ENCODE results near the gene NOTUM. TPM values are rescaled to one million over a fixed set of nuclear protein-coding genes. Genes with fewer than 3 reads are reported as not detected.

Gene NOTUM
- total RNA-seq, 4 donors from 2014 or later = 0.83 TPM; not detected in 3

DNA sequence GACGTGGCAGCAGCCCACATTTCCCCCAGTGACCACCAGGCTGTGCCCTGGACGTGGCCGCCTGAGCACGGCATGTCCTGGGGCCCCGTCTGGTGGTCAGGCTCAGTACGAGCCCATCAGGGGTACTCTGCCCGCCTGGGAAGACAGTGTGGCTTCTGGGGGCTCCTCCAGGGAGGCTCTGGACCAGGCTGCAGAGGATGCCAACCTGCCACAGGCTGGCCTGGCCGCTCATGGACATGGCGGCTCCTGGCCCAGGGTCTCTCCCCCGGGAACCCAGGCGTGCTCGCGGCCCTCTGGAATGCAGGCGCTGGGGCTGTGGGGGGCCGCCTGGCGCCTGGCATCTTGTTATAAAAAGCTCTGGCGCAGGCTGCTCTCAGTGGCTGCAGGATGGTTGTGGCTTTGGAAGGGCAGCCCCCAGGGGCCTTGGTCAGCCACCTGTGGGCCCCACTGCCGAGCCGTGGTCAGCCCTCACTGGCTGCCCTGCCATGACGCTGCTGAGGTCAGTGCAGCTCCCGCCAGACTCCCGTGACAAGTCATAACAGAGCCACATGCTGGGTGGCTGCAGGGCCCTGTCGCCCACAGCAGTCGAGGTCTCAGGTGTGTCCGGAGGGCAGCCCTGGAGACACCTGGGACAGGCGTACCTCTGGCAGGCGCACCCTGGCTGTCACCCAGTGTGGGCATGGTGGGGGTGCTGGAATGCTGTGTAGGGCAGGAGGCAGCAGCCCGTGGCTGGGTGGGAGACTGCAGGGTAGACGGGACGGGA lies 46.7 kb upstream of the NOTUM start:
- peaks cover 27 to 43% (median 38%) of the 10 kb centered on the region in 4 donors for H3K4me1 ChIP-seq

DNA sequence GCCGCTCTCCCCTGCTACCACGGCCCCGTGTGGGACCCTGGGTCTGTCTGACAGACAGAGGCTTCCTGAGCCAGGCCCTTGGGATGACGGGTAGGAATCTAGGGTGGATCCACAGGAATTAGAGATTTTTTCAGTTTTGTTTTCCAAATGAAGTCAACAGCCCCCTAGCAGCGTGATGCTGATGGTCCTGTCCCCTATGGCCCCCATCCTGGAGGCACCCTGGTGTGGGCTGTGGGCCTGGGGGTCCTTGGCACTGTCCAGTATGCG lies 46.2 kb upstream of the NOTUM start:
- DNase-seq (ENCODE audit: extremely low spot score) = no peak
- H3K36me3 ChIP-seq = peaks cover 0 to 31% (median 17%) of the 10 kb centered on the region in 4 donors
- no peaks in the 10 kb centered on the region for H3K27me3 ChIP-seq
- H3K4me1 ChIP-seq = peaks cover 28 to 43% (median 38%) of the 10 kb centered on the region in 4 donors
- 91% methylated on average over 6 of the region's 6 CpGs for WGBS
- H3K9me3 ChIP-seq = no peaks in the 10 kb centered on the region
- TF ChIP-seq, protein P1, sequence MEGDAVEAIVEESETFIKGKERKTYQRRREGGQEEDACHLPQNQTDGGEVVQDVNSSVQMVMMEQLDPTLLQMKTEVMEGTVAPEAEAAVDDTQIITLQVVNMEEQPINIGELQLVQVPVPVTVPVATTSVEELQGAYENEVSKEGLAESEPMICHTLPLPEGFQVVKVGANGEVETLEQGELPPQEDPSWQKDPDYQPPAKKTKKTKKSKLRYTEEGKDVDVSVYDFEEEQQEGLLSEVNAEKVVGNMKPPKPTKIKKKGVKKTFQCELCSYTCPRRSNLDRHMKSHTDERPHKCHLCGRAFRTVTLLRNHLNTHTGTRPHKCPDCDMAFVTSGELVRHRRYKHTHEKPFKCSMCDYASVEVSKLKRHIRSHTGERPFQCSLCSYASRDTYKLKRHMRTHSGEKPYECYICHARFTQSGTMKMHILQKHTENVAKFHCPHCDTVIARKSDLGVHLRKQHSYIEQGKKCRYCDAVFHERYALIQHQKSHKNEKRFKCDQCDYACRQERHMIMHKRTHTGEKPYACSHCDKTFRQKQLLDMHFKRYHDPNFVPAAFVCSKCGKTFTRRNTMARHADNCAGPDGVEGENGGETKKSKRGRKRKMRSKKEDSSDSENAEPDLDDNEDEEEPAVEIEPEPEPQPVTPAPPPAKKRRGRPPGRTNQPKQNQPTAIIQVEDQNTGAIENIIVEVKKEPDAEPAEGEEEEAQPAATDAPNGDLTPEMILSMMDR (IDR thresholded peaks at IDR 0.05) = no peak
- TF ChIP-seq POLR2A (IDR thresholded peaks at IDR 0.05; ENCODE audit: low read depth) (no peak), POLR2AphosphoS5 (IDR thresholded peaks at IDR 0.05) (no peak), EP300 (IDR thresholded peaks at IDR 0.05) (no peak)
- intact Hi-C loops (cut with DNase I) = no loop called here
- H3K4me3 ChIP-seq = no peak overlapping the region
- H3K27ac ChIP-seq (replicated peaks in 1 of 4) = no peak overlapping the region

More for the DNA sequence above, 46.7 kb upstream of the NOTUM start:
- no peak for TF ChIP-seq POLR2A (IDR thresholded peaks at IDR 0.05; ENCODE audit: low read depth)
- no peak for TF ChIP-seq EP300 (IDR thresholded peaks at IDR 0.05)
- TF ChIP-seq, protein P1 (IDR thresholded peaks at IDR 0.05) = no peak
- no peak for TF ChIP-seq POLR2AphosphoS5 (IDR thresholded peaks at IDR 0.05)
- WGBS = 96% methylated on average over 14 of the region's 30 CpGs
- H3K4me3 ChIP-seq = no peak overlapping the region
- no peak for DNase-seq (ENCODE audit: extremely low spot score)
- intact Hi-C loops (cut with DNase I) = no loop called here
- peaks cover 0 to 36% (median 20%) of the 10 kb centered on the region in 4 donors for H3K36me3 ChIP-seq
- H3K9me3 ChIP-seq = no peaks in the 10 kb centered on the region
- no peaks in the 10 kb centered on the region for H3K27me3 ChIP-seq
- H3K27ac ChIP-seq (replicated peaks in 1 of 4) = no peak overlapping the region

DNA sequence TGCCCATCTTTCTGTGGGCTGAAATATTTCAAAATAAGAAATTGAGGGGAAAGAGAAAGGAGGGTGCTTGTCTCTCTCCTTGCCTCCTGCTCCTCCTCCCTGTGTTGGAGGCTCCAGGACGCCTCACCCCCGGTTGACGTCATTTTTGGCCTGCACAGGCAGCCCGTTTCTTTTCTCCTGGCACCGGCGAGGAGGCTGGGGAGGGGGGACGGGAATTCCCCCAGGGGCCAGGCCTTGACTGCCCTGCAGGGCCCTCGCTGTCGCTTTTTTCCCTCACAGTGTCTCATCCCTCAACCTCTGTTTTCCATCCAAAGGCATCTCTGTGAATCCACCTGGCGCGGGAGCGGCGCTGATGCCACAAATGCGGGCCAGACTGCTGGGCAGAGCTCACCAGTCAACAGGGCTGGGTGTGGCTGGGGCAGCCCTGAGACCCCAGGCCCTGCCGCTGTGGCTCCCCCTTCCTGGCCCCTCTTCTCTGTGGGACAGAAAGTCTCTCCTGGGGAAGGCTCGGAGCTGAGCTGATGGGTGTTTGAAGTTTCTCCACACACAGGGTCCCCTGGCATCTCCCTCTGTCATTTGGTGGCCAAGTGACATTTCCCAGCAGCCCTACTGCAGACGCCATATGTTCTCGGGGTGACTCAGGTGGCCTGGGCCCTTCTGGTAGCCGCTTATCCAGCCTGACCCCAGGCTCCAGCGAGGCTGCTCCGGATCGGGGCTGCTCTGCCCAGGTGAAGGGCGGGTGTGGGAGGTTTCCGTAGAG lies 45.7 kb upstream of the NOTUM start:
- DNase-seq (ENCODE audit: extremely low spot score) = no peak
- Histone ChIP-seq H3K36me3 (peaks cover 0 to 26% (median 15%) of the 10 kb centered on the region in 4 donors), H3K4me3 (no peak overlapping the region), H3K27ac (replicated peaks in 1 of 4) (no peak overlapping the region), H3K9me3 (no peaks in the 10 kb centered on the region), H3K4me1 (peaks cover 28 to 43% (median 38%) of the 10 kb centered on the region in 4 donors), H3K27me3 (no peaks in the 10 kb centered on the region)
- intact Hi-C loops (cut with DNase I) = no loop called here
- no peak for TF ChIP-seq POLR2AphosphoS5 (IDR thresholded peaks at IDR 0.05)
- no peak for TF ChIP-seq POLR2A (IDR thresholded peaks at IDR 0.05; ENCODE audit: low read depth)
- TF ChIP-seq, protein P1 (IDR thresholded peaks at IDR 0.05) = no peak
- TF ChIP-seq EP300 (IDR thresholded peaks at IDR 0.05) = no peak
- WGBS = 51% methylated on average over 13 of the region's 24 CpGs

DNA sequence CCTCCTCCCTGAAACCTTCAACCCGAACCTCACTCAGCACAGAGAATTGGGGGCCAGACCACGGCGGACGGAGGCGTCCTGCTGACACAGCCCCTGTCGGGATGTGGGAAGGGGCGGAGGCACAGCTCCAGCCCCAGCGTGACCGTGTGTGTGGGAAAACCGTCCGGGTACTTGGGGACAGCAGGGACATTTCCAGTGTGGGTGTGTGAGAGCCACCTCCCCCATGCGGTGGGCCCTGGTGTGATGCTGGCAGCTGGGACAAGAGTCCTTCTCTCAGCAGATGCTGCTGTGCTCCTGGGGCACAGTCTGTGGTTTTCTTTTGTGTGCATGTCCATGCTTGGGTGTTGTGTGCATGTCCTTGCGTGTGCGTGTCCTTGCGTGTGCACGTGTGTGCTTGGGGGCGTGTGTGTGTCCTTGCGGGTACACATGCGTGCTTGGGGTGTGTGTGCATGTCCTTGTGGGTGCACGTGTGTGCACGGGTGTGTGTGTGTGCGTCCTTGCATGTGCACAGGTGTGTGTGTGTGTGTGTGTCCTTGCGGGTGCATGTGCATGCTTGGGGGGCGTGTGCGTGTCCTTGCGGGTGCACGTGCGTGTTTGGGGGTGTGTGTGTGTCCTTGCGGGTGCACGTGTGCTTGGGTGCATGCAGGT lies 44.8 kb upstream of the NOTUM start:
- Histone ChIP-seq H3K4me3 (no peak overlapping the region), H3K27me3 (no peaks in the 10 kb centered on the region), H3K36me3 (peaks cover 0 to 21% (median 11%) of the 10 kb centered on the region in 4 donors), H3K9me3 (no peaks in the 10 kb centered on the region), H3K27ac (replicated peaks in 1 of 4) (no peak overlapping the region), H3K4me1 (peaks cover 28 to 43% (median 38%) of the 10 kb centered on the region in 4 donors)
- intact Hi-C loops (cut with DNase I) = no loop called here
- WGBS = 84% methylated on average over 29 of the region's 30 CpGs
- no peak for DNase-seq (ENCODE audit: extremely low spot score)
- TF ChIP-seq, protein P1 (IDR thresholded peaks at IDR 0.05) = no peak
- TF ChIP-seq POLR2AphosphoS5 (IDR thresholded peaks at IDR 0.05) (no peak), POLR2A (IDR thresholded peaks at IDR 0.05; ENCODE audit: low read depth) (no peak), EP300 (IDR thresholded peaks at IDR 0.05) (no peak)

Measured in esophagus muscularis mucosa (tissue), 4 donors.